GM08714 (cell line): ENCODE measurements around the gene PDE10A.

Experiments used
- H3K4me3 ChIP-seq: fragments of 200-500 bp; sonication (Bioruptor generic); 2 replicates; pipeline ENCODE4 v1.5.1; 2014; ENCODE audit warnings: mild to moderate bottlenecking, low read length, inconsistent platforms
- ZNF274 ChIP-seq: IDR thresholded peaks from 2 replicates; pipeline ENCODE4 v1.6.1; 2012; ENCODE audit warnings: mild to moderate bottlenecking, low read depth, low read length

PDE10A gene

DNA sequence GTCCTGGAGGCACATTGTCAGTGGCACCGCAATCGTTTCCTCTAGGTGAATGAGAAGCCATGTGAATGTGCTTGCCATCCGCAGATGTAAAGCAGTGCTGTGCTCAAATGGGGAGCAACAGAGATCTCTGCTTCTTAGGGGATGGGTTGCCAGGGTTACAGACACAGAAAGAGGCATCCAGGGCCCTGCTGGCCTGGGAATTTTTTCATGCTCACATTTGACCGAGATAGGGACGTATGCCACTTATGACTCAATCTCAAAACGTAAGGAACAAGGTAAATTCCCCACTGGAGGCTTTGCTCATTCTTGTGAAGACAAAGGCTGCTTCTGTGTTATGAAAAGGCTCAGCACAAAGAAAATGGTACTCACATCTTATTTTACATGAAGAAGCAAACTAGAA is 364.6 kb downstream of the PDE10A start:
- no peak overlapping the region for H3K4me3 ChIP-seq
- no peak for TF ChIP-seq ZNF274

DNA sequence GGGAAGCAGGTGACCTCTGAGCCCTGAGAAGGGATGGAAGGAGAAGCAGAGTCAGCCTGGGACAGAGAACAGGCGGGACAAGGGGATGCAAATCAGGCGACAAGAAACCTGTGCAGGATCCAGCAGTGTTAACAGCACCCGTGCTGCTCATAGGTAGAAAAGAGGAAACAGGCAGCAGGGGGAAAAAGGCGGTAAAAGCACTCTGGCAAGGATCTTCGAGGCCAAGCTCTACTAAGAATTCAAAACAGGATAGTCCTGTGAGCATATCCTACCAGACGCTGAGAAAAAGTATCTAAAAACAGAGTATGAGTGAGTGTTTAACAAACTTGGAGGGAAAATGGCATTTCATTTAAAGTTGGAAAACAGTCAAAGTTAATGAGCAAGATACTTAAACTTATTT is 370.4 kb downstream of the PDE10A start:
- no peak overlapping the region for H3K4me3 ChIP-seq
- TF ChIP-seq ZNF274, result no peak
